Cardiac fibroblast (primary cell): ENCODE results near the gene MEI1.
"Not testable (repeated sequence)": the region's sequence is repeated elsewhere in the genome, so short reads cannot be mapped to it uniquely, and the experiment has no call there.

Source experiments
- DNase-seq, 2 donors: peaks; one replicate each; pipeline versions ENCODE4 v3.0.0 to v3.0.0-alpha.2; 2010; ENCODE audit warnings: low read depth in 2 of 2
- H3K4me3 ChIP-seq, 2 donors: replicated peaks in 1 of 2; 1 replicate in 1 of 2; 2 replicates in 1 of 2; pipeline ENCODE4 v1.5.1; 2011; ENCODE audit warnings: low read depth in 2 of 2, low read length in 2 of 2, mild to moderate bottlenecking in 2 of 2, moderate library complexity in 1 of 2
- CTCF ChIP-seq: IDR thresholded peaks from one replicate; pipeline ENCODE4 v1.5.1; 2011; ENCODE audit warnings: low read depth, mild to moderate bottlenecking, low read length, inconsistent platforms

Gene MEI1

GRCh38 chr22:41831383-41831782, 132.1 kb downstream of the MEI1 start:
- H3K4me3 ChIP-seq, result no peak overlapping the region
- no peak for TF ChIP-seq CTCF
- DNase-seq, result peak; percentile 26 to 60

- TF ChIP-seq CTCF, result no peak
- H3K4me3 ChIP-seq, result peak overlapping the region; percentile 45 to 50
- DNase-seq, result peak in 1 of 2 donors; percentile 11
These were observed 132.7 kb downstream of the MEI1 start for GRCh38 chr22:41831828-41832552.

GRCh38 chr22:41832553-41833368, 133.5 kb downstream of the MEI1 start, which contains the start of gene SREBF2:
Gene SREBF2 (plus strand): TSS chr22:41833105. CDS start chr22:41833271, 166 bp downstream.
- peak; percentile 100 for DNase-seq
- TF ChIP-seq CTCF, result no peak
- H3K4me3 ChIP-seq, result peak within 1 kb of the TSS; percentile 77 to 89

GRCh38 chr22:41833369-41834004, 134.2 kb downstream of the MEI1 start:
- DNase-seq, result peak in 1 of 2 donors; percentile 34
- no peak for TF ChIP-seq CTCF
- peak overlapping the region; percentile 77 to 89 for H3K4me3 ChIP-seq

GRCh38 chr22:41834005-41834944, 135.0 kb downstream of the MEI1 start:
- H3K4me3 ChIP-seq, result peak overlapping the region; percentile 77 to 89
- TF ChIP-seq CTCF, result no peak
- DNase-seq, result no peak

GRCh38 chr22:41835462-41835861, 136.2 kb downstream of the MEI1 start:
- not testable (repeated sequence) for DNase-seq, H3K4me3 ChIP-seq
